NCI-H2196 (cell line): ENCODE measurements around the gene MICAL3.

Experiments used
- DNase-seq: peaks from one replicate; lab custom pipeline; 2025; ENCODE audit not compliant: unreplicated experiment; lab: John Stamatoyannopoulos, UW

MICAL3 gene

DNA sequence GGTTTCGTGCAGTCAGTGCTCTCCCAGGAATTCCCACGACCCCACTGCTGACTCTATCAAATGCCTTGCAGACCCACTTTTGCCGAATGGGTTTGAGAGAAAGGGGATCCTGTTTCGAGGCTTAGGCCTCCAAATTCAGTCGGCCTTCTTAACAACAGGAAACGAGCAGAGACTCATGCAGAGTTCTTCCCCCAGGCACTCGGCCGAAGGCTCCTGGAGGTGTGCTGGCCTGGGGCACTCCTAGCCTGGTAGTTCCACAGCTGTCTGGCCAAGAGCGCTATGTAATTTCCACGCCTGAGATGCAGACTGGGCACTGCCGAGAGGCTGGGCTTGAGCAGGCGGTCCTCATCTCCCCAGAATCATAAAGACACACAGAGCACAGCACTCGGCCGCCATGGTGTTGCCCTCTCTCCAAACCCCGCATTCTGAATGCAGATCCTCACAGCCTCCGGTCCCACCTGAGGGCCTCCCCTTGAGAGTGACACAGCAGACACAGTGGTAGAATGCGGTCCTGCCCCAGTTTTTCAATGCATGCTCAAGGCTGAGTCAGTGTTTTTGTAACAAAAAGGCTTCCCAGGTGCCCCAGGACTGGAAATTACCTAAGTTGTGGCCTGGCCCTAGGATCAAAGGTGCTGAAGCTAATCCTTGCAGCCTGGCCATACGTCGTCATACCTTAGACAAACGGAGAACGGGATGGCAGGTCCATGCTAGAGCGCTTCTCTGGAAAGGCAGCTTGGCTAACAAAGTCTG, 219.9 kb downstream of the MICAL3 start:
- DNase-seq: no peak

DNA sequence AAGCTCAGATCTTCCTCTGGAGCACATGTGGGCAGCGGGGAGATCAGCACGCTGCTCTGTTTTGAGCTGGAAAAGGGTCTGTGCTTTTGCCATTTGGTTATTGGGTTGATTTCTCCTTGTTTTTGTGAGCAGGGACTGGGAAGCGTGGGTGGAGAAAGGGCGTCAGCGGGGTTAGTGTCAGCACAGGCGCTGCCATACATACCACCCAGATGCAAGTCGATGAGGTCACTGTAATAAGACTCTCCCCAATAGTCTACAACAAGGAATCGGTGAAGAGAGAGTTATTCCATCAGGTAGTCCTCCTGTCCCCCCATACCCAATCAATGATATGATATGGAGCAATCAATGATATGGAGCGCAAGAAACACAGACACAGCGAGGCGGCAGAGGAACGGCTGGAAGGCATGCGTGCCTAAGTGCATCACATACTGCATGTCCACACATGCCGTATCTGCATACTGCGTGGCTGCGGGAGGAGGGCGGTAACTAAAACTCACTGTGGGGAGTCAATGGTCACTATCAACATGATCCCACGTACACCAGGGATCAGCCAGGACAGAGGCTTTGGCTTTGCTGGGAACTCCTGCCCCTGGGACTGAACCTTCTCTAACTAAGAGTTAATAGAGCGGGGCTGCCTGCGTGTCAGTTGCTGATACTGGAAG, 220.6 kb downstream of the MICAL3 start:
- DNase-seq: no peak

DNA sequence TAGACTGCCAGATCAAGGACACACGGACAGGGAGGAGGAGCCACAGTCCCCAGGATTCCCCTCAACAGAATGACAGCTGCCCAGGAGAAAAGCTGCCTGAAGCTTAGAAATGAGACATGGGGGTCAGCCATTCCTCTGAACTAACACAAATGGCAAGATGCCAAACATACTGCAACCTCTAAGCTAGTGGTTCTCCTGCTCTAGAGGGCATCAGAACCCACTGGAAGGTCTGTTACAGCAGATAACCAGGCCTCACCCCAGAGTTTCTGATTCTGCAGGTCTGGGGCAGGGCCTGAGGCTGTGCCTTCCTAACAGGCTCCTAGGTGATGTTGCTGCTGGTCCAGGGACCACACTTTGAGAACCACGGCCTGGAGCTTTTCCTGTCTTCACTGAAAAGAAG, 221.5 kb downstream of the MICAL3 start:
- no peak for DNase-seq

DNA sequence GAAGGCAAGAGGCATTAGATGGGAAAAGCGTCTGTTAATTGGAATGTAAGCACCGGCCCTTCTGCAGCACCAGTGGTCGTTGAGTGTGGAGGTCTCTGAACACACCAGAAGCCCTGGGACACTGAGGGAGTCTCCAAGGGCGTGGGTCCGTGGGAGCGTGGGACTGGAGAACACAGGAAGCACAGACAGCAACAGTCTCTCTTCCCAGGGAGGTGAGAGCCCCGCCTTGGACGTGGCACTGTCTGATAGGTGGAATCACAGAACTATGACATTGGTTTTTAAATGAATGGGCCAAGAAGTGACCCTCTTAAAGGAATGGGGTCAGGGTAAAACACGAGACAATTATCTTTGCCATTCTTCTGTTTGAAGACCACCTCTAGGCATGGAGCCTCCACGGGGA, 221.9 kb downstream of the MICAL3 start:
- no peak for DNase-seq

DNA sequence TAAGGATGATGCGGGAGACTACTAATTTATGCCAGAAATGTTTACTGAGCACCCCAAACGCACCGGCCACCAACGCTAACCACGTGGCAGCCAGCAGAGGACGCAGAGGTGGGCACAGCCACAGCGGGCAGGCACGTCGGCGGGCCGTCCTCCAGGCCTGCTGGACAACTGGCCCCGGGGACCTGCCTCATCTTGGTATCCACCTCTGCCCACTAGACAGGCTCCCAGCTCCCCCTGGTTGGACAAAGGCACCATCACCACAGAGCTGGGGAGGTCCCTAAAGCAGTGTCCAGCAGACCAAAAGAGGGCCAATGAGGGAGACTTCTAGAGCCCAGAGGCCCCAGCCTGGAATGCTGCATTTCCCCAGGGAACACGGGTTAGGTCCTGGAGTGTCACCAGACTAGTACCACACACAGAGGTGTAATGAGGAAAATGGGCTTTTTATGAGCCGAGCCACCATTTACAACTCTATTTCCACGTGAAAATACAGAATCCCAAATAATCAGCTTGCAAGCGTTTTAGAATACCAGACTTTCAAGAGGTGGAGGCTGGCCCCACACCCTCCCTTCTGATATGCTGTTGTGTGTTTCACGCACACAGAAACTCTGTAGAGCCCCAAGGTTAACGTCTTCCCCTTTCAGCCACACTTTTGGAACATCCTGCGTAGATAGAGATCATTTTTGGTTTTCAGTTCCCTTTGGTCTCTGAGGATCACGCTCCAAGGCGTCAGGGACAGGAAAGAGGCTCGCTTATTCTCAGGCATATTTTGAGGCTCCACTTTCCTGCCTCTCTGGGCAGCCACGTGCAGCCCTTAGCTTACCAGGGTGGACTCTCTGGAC, 226.4 kb downstream of the MICAL3 start:
- DNase-seq: no peak

DNA sequence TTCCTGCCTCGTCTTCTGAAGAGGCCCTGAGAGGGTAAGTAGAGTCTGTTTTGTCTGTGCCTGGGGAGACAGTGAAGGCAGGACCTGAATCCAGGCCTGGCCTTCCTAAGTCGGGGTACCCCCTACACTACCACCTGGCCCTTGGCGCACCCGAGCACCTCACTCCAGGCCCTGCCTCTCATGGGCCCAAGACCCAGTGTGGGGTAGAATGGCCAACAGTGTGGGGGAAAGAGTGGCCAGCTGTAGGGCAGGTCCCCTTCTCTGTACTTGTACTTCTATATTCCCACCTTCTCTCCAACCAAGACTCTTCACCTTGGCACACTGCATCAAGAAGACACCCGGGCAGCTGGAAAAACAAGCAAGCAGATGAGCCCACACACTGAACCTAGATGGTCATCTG, 227.7 kb downstream of the MICAL3 start:
- DNase-seq: no peak

DNA sequence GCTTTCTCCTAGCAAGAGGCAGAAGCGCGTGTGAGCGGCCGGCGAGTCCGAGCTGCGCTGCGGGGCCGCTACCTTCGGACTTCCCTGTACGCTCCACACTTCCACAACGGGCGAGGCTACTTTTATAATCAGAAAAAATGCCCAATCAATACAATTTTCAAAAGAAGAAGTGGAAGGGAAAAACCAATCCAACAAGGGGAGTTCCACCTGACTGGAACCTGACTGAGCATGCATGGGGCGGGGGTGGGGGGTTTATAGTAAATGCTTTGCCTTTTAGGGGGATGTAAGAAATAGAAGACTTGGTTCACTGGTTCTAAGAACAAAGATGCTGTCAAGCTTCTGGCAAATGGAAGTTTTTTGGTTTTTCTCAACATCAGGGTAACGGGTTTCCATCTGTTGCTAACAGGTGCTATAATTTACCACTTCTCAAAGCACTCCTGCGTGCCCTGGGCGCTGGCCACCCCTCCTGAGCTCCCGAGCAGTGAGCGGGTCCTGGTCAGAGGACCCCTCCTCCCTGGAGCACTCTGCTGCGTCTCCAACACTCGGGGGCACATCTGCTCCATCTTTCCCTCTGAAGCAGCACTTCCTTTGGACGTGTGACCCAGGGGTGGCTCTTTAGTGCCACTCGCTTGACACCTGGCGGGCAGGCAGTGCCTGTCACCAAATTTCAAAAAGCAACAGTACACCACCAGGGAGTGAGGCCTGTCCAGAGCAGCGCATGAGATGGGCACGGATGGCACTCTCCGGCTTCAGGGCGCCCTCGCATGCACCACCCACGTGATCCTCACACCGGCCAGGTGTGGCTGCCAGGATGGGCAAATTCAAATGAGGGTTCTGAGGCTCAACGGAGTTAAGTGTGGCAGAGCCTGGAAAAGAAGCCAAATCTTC, 228.5 kb downstream of the MICAL3 start:
- no peak for DNase-seq

DNA sequence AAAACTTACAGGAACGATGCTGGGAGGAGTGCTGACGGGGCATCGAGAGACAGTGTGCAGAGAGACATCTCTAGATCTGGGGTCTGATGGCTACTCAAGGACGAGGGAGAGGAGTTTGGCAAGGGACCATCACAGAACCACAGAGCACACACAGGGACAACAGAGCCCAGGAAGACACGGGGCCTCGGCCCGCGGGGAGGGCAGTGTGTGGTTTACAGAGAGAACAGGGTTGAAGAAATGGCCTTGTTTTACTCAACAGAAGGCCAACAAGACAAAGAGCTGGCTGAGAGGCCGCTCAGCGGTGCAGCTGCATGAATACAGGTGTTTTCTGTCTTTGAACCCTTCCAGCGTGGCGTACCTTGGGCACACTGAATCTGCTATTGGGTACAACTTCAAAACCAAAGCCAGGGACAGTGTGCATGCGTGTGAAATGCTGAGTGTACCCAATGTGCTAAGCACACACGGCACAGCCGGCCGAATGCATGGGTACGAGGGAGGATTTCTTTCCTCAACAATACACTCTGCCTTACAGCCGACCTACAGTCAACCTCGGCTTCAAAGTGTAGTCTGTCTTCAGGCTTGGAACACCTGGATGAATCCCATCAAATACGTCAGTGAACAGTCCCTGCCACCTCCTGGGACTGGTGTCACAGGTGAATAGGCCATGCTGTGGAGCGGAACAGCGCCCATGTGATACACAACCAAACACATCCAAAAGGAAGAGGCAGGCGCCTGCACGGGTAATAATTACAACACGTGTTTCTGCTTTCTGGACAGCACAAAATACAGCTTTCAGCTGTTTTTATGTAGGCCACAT, 229.4 kb downstream of the MICAL3 start:
- DNase-seq: no peak

DNA sequence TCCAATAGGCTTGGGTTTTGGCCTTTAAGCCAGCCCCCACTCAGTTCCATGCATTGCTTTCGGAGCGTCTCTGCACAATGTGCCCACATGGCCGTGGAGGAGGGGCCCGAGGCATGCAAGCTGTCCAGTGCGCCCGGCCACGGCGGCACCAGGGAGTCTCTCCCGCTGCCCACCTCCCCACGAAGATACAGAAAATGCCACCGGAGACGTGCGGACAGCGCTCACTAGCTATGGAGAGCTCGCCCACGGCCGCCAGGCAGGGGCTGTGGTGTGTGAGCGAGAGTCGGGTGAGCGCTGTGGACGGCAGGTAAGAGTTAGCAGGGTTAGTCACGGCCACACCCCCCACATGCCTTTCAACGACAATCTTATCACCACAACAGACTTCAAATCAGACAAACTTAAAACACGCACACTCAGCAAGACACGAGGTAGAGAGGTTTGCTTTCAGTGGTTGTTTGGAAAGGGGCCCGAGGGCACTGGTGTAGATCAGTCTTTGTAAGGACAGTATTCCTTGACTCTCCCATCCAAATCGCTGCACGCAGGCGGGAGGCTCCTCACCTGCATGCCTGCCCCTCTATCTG, 231.4 kb downstream of the MICAL3 start:
- no peak for DNase-seq

DNA sequence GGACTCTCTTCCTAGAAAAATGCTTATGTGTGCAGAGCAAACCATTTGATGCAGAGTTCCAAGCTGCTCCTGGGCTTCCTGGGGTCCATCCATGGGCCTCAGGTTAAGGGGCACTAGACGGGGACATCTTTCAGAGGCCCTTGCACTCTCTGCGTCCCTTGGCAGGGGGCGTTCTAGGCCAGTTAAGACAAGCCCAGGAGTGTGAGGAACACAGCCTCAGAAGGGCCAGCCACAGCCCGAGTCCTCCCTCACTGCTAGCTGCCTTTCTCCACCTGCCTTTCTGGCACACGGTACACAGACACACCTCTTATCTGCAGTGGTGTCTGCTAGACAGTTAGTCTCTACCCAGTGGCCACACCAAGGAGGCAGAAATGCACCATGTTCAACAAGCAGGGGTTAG, 232.1 kb downstream of the MICAL3 start:
- no peak for DNase-seq

DNA sequence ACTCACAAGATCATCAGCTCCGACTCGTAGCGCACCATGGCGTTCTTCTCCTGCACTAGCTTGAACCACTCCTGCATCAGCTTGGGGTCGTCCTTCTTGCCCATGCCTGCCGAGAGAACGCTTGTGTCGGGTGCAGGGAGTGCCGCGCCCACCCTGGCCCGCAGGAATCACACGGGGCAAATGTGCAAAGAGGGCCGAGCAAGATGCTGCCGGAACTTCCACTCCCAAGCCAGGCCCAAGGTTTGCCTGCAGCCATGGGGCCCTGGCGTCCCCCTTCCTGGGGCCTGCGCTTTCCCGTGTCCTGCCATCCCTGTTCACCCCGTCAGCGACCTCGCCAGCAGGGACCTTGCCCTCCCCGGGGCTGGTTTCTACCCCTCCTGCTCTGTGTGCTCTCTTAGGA, 233.2 kb downstream of the MICAL3 start:
- DNase-seq: no peak

DNA sequence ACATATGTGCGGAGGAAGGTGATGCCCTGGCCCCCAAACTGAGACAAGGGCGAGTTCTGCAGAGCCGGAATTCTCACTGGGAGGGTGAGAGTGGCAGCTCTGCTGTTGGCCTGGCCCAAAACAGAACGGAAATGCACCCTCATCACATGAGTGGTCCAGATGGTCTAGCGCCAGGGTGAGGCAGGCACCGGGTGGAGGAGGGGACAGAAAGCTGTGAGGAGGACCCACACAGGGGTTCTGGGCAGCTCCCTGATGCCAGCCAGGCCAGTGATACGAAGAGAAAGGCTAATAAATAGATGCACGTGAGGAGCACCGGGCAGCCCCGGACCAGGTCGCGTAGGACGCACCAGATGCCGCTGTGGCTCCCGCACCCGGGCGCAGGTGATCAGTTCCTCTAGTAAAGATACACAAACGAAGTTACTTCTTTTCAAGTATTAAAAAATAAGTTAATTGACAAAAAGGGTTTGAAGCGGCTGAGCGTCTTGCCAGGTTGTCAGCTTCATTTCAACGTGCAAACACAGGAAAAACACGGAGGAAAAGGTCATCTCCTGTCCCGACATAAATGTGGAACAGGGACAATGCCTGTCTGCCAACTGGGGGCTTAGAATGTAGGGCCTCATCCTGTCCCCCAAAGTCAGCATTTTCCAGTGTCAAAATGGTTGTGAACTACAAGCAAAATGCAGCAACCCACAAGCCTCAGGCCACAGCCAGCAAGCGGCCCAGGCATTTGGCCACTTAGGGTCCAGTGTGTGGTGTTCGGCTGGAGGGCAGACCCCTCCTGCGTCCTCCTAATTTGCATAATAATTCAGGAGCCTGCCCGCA, 234.8 kb downstream of the MICAL3 start:
- DNase-seq: no peak

DNA sequence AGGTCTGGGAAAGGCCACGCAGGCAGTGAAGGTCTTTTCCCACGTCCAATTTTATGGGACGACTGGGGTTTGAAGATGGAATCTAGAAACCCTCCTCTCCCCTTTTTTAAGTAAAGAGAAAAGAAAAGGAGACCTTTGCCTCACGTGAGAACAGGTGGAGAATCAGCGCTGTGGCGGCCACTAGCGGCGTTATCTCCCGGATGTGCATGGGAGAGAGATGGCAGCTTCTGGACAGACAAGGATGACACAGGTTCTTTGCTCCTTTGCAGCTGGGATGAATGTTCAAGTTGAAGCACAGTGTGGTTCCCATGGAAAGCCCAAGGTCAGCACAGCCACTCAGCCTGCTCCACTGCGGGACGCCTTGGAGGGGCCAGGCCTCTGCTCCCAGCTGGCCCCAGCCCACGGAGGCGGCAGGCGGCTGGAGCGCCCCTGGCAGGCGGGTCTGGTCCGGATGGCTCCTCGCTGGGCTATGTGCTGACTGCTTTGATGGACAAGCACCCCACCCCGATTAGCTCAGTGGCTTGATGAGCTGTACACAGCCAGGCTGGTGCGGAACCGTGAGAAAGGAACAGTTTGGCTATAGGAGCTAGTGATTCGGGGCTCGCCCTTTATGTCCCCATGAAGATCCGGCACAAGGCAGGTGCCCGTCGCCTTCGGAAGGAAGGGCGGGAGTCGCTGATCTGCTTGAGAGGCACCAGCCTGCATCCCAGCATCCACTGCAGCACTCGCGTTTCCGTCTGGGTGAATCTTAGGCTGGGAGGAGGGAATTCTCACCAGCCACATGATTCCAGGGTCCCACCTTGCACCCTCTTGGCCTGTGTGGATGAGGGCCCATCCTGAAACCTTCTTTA, 235.6 kb downstream of the MICAL3 start:
- DNase-seq: no peak

DNA sequence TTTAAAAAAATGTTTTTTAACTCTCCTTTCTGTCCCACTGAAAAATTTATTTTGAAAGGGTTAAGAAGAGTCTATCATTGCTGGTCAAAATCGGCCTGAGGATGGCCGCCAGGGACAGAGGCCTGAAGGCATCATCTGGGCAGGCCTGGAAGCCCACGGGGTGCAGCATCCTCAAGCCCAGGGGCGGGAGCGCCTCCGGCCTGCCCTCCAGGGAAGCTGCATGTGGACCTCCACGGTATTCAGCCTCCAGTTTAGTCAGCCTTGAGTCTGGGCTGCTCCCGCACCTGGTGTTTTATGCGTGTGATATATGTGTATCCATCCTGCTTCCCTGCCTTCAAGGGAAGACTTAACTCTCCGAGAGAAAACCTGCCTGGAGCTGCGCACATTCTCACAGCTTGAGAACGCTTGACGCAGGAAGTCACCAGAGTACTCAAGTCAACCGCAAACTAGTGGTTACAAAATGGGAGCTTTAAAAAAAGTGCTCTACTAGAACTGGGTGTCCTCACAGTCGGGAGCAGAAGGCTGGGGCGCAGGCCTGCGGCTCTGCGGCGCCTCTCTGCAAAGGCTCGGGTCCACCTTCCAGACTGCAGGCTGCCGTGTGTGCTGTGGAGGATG, 236.5 kb downstream of the MICAL3 start:
- DNase-seq: no peak

DNA sequence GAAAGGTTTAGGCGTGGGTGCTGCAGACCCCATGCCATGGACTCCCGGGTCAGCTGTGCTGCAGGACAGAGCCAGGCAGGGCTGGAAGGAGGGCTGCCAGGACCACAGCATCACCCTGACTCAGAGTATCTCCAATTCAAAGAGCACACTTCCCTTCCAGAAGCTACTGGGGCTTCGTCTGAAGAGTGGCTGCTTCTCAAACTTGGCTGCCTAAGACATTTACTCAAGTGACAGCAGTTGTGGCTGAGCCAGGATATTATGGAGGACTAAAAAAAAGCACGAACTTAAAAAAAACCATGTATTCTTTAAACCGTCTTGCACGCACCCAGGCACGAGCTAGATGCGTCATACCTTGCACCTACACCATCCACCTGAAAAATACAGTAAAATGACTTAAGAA, 237.1 kb downstream of the MICAL3 start:
- DNase-seq: no peak

DNA sequence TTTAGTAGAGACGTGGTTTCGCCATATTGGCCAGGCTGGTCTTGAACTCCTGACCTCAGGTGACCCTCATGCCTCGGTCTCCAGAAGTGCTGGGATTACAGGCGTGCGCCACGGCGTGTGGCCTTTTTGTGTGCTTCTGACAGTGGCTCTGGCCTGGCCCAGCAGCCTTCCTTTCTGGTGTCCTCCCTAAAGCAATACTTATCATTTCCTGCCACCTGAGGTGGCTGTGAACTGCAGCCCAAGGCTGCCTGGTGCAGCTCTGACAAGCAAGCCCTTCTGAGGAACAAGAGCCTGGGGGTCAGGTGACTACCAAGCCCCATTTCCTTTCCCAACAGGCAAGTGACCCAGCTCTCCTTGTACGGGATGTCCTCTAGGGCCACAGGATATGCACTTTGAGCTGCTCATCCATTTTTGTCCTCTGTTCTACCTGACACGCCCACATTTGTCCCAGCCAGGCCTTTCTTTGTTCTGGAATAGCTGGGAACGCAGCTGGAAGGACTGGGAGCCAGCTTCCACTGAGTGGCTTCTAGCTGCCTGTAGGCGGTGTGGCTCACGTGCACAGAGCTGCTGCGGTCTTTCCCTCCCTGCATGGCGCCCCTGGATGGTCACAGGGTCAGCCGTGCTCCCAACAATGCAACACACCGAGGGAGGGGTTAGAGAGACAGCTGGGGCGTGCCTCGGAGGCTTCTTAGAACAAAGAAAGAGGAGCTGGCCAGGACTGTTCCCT, 237.8 kb downstream of the MICAL3 start:
- no peak for DNase-seq
